Measurements from ENCODE around the gene UCP2.

Gene UCP2

DNA sequence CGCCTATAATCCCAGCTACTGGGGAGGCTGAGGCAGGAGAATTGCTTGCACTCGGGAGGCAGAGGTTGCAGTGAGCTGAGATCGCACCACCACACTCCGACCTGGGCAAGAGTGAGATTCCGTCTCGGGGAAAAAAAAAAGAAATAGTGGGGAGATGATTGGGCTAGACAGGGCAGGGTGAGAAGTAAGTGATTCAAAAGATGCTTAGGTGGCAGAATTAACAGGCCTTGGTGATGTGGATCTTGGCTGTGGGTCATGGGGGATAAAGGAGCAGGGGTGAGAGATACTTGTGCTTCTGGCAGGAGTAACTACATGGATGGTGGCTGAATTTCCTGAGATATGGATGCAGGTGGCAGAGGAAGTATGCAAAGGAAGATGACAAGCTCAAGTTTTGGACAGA, 39.4 kb upstream of the UCP2 start:
- TF ChIP-seq, protein P1, sequence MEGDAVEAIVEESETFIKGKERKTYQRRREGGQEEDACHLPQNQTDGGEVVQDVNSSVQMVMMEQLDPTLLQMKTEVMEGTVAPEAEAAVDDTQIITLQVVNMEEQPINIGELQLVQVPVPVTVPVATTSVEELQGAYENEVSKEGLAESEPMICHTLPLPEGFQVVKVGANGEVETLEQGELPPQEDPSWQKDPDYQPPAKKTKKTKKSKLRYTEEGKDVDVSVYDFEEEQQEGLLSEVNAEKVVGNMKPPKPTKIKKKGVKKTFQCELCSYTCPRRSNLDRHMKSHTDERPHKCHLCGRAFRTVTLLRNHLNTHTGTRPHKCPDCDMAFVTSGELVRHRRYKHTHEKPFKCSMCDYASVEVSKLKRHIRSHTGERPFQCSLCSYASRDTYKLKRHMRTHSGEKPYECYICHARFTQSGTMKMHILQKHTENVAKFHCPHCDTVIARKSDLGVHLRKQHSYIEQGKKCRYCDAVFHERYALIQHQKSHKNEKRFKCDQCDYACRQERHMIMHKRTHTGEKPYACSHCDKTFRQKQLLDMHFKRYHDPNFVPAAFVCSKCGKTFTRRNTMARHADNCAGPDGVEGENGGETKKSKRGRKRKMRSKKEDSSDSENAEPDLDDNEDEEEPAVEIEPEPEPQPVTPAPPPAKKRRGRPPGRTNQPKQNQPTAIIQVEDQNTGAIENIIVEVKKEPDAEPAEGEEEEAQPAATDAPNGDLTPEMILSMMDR (conservative IDR thresholded peaks at IDR 0.05; ENCODE audit: low read length) = no peak
- no peak for DNase-seq (ENCODE audit: low read depth)
- H3K4me3 ChIP-seq (ENCODE audit: low read length) = no peak overlapping the region

DNA sequence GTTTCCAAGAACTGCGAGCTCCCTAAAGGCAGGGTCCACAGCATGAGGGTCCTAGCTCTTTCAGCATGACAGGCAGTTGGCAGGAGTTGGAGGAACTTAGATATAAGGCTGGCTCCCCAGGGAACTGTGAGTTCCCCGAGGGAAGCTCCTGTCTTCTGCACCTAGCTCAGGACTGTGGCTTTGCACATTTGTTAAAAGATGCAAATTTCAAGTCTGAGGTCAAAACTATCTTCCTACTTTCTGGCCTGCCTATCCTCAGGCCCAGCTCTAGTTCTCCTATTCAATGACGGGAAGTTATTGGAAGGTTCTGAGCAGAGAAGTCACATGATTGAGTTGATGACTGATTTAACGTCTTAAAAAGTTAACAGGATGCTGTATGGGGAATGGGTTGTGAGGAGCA, 37.9 kb upstream of the UCP2 start:
- DNase-seq (ENCODE audit: low read depth) = no peak
- no peak overlapping the region for H3K4me3 ChIP-seq (ENCODE audit: low read length)
- TF ChIP-seq, protein P1 (conservative IDR thresholded peaks at IDR 0.05; ENCODE audit: low read length) = no peak

DNA sequence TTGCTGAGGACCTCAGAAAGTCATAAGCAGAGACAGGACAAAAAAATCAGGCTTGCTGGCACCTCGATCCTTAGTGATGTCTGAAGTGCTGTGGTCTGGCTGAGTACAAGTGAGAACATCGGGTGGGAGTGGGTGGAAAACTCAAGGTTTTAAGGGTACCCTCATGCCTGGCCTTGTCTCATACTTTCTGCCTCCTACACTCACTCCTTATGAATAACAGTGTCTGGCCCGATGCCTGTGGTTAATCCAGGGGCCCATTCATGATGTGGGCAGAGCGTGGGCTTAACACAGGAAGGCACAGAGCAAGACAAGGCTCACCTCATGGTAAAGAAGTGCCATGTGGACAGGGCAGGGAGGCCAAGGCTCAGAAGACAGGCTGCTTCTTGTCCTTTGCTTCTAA, 37.2 kb upstream of the UCP2 start:
- TF ChIP-seq, protein P1 (conservative IDR thresholded peaks at IDR 0.05; ENCODE audit: low read length) = no peak
- DNase-seq (ENCODE audit: low read depth) = peak; percentile 6
- no peak overlapping the region for H3K4me3 ChIP-seq (ENCODE audit: low read length)

DNA sequence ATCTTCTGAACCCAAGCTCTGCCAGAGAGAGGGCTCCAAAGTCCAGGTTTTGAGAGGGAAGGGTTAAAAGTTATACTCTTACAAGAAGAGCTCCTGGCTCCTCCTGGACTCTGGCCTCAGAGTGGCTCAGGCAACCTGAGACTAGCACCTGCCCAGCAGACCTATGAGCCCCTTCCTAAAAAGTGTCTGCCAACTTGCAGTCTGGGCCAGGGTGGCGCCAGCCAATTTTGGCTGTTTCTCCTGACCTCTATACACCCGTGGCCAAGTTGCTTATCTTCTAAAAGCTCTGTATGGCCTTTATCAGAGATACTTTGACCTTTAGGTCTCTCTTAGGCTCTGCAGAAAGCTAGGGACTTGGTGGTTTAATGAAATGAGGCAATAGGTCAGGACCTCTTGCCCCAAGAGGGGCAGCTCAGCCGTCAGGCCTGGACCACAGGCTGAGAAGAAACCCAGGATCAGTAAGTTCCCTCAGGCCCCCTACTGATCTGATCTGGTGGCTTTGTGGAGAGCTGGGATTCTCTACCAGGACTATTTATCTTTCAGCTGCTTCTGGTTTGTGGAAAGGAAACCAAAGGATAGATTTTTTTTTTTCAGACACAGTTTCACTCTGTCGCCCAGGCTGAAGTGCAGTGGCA, 36.6 kb upstream of the UCP2 start:
- TF ChIP-seq, protein P1 (conservative IDR thresholded peaks at IDR 0.05; ENCODE audit: low read length) = no peak
- no peak for DNase-seq (ENCODE audit: low read depth)
- no peak overlapping the region for H3K4me3 ChIP-seq (ENCODE audit: low read length)

DNA sequence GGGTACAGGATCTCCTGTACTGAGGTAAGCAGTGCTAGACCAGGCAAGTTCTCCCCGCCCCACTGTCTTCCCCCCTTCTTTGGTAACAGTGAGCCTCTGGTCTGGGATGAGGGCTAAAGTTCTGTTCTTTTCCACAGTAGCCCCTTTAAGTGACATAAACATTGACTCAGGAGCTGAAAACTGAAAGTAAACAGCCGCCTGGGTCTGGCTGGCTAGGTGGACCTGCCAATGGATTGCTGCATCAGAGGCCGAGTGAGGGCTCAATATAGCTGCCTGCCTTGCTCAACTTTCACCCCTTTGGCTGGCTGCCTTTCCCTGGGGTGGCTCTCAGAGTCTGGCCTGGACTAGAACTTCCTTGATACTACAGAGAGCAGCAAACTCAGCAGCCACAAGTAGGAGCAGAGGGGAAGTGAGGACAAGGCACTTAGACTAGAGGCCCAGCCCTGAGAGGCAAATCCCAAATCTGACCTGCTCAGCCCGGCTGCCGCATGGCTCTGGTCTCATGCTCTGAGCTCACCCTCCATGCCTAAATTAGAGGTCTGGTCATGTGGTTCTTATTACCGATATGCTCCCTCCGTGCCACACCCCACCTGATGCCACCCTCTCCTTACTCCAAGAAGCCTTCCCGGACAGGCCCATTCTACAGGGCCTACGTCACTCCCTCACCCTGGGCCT, 35.8 kb upstream of the UCP2 start:
- TF ChIP-seq, protein P1 (conservative IDR thresholded peaks at IDR 0.05; ENCODE audit: low read length) = no peak
- DNase-seq (ENCODE audit: low read depth) = peak; percentile 89
- no peak overlapping the region for H3K4me3 ChIP-seq (ENCODE audit: low read length)

DNA sequence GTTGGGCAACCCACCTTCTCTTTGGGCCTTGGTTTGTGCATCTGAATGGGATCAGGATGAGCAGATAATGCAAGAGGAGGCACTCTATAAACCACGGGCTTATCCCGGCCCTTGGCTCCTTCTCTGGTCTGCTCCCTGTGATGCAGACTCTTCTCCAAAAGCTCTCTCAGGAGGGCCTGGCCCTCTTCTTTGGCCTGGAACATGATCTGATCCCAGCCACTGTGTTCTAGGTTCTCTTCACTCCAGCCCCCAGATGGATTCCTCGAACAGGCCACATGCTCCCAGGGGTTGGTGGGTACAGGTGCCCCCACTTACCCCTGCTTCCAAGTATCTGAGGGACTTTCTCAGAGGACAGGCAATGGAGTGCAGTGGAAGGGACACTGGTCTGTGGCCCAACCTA, 35.0 kb upstream of the UCP2 start:
- TF ChIP-seq, protein P1 (conservative IDR thresholded peaks at IDR 0.05; ENCODE audit: low read length) = no peak
- no peak for DNase-seq (ENCODE audit: low read depth)
- no peak overlapping the region for H3K4me3 ChIP-seq (ENCODE audit: low read length)

Measured in AG10803 (cell line).